Colonic mucosa (tissue), 4 donors: ENCODE results near the gene SND1. TPM values are rescaled to one million over a fixed set of nuclear protein-coding genes. Genes with fewer than 3 reads are reported as not detected.
"Not testable (repeated sequence)": the region's sequence is repeated elsewhere in the genome, so short reads cannot be mapped to it uniquely, and the experiment has no call there.

Source experiments
- DNase-seq: peaks from one replicate; pipeline ENCODE4 v3.0.0-alpha.2; 2020
- H3K27ac ChIP-seq: fragments of 200-600 bp; one replicate; pipeline ENCODE4 v1.8.0; 2021
- H3K27me3 ChIP-seq: fragments of 200-600 bp; one replicate; pipeline ENCODE4 v1.8.0; 2021
- H3K36me3 ChIP-seq: fragments of 200-600 bp; one replicate; pipeline ENCODE4 v1.8.0; 2021
- H3K4me1 ChIP-seq: fragments of 200-600 bp; one replicate; pipeline ENCODE4 v1.8.0; 2021; ENCODE audit warnings: mild to moderate bottlenecking
- H3K4me3 ChIP-seq: fragments of 200-600 bp; one replicate; pipeline ENCODE4 v1.8.0; 2021
- H3K9ac ChIP-seq, 2 donors: one replicate each; pipeline ENCODE4 v1.7.0; 2013; ENCODE audit warnings: control low read depth in 2 of 2, low read depth in 2 of 2, low read length in 2 of 2
- H3K9me3 ChIP-seq: fragments of 200-600 bp; one replicate; pipeline ENCODE4 v1.8.0; 2021
- CTCF ChIP-seq: fragments of 200-600 bp; IDR thresholded peaks from one replicate; pipeline ENCODE4 v1.8.0; 2022; ENCODE audit warnings: antibody characterized with exemption, mild to moderate bottlenecking
- intact Hi-C: fragments of 100-400 bp; cut with DNase I; formaldehyde crosslinking; loops from one replicate; pipeline ENCODE4 v1.14.1; 2022
- total RNA-seq, 2 donors: library from RNA; stranded (reverse); fragmentation: NEBNext Ultra II Directional in 1 of 2; extraction: Animal tissue kit (Norgen Biotek cat#: 25700) in 1 of 2; gene quantifications; one replicate each; pipeline ENCODE4 v1.2.1, GENCODE V29; 2021
- donor health status: healthy.
- donor health status: DM: no; HTN: no; CAD: no.
- donor health status: DM: no; HTN: no; CAD: no.

Gene SND1
- total RNA-seq, 2 donors from 2014 or later: 134 to 163 TPM

- no peak for TF ChIP-seq CTCF
- H3K4me1 ChIP-seq: no peaks in the 10 kb centered on the region
- no peak for DNase-seq
- no peaks in the 10 kb centered on the region for H3K36me3 ChIP-seq
- H3K9me3 ChIP-seq: no peaks in the 10 kb centered on the region
- H3K27ac ChIP-seq: no peak overlapping the region
- H3K4me3 ChIP-seq: no peak overlapping the region
- peaks cover 14% of the 10 kb centered on the region for H3K27me3 ChIP-seq
- no peak overlapping the region for H3K9ac ChIP-seq
- intact Hi-C loops: no loop called here
Measured at GRCh38 chr7:128108129-128108528, 456.1 kb downstream of the SND1 start.

GRCh38 chr7:128108641-128109423 lies 456.8 kb downstream of the SND1 start:
- intact Hi-C loops: no loop called here
- H3K27me3 ChIP-seq: peaks cover 7% of the 10 kb centered on the region
- H3K9ac ChIP-seq: no peak overlapping the region
- no peaks in the 10 kb centered on the region for H3K9me3 ChIP-seq
- no peaks in the 10 kb centered on the region for H3K36me3 ChIP-seq
- DNase-seq: no peak
- no peak overlapping the region for H3K27ac ChIP-seq
- no peak for TF ChIP-seq CTCF
- no peak overlapping the region for H3K4me3 ChIP-seq
- no peaks in the 10 kb centered on the region for H3K4me1 ChIP-seq

GRCh38 chr7:128109424-128109969 lies 457.5 kb downstream of the SND1 start:
- H3K4me1 ChIP-seq, H3K4me3 ChIP-seq, H3K36me3 ChIP-seq, DNase-seq, intact Hi-C loops, H3K9me3 ChIP-seq, H3K27ac ChIP-seq, H3K27me3 ChIP-seq, H3K9ac ChIP-seq: not testable (repeated sequence)

- Histone ChIP-seq H3K4me1 (no peaks in the 10 kb centered on the region), H3K36me3 (no peaks in the 10 kb centered on the region), H3K27ac (no peak overlapping the region), H3K27me3 (no peaks in the 10 kb centered on the region), H3K9ac (no peak overlapping the region), H3K9me3 (no peaks in the 10 kb centered on the region), H3K4me3 (no peak overlapping the region)
- no peak for TF ChIP-seq CTCF
- DNase-seq: no peak
- intact Hi-C loops: no loop called here
Measured at GRCh38 chr7:128110641-128111364, 458.8 kb downstream of the SND1 start.

- no peaks in the 10 kb centered on the region for H3K4me1 ChIP-seq
- no peak overlapping the region for H3K27ac ChIP-seq
- intact Hi-C loops: no loop called here
- no peak overlapping the region for H3K4me3 ChIP-seq
- no peaks in the 10 kb centered on the region for H3K36me3 ChIP-seq
- no peaks in the 10 kb centered on the region for H3K27me3 ChIP-seq
- DNase-seq: no peak
- no peak for TF ChIP-seq CTCF
- H3K9me3 ChIP-seq: no peaks in the 10 kb centered on the region
- no peak overlapping the region for H3K9ac ChIP-seq
Measured at GRCh38 chr7:128112018-128112780, 460.2 kb downstream of the SND1 start.
